DOHH2 (cell line): ENCODE data around the gene GART.

Experiments
- H3F3A ChIP-seq: fragments of 200-600 bp; sonication (generic), shearing (Covaris generic); 2 replicates; pipeline ENCODE4 v1.6.0; 2016; ENCODE audit warnings: antibody characterized with exemption, mild to moderate bottlenecking; ENCODE audit not compliant: control insufficient read depth, insufficient read depth
- H3K27ac ChIP-seq: fragments of 200-600 bp; sonication (generic); 2 replicates; pipeline ENCODE4 v1.5.1; 2014; ENCODE audit warnings: low read depth, mild to moderate bottlenecking, low read length, moderate library complexity
- H3K27me3 ChIP-seq: fragments of 200-600 bp; sonication (generic); 2 replicates; pipeline ENCODE4 v1.6.1; 2014; ENCODE audit warnings: mild to moderate bottlenecking, low read length, mixed read lengths; ENCODE audit not compliant: control insufficient read depth
- H3K36me3 ChIP-seq: fragments of 200-600 bp; sonication (generic); 2 replicates; pipeline ENCODE4 v1.6.1; 2014; ENCODE audit warnings: mild to moderate bottlenecking, low read length, moderate library complexity, mixed read lengths; ENCODE audit not compliant: control insufficient read depth
- H3K4me1 ChIP-seq: fragments of 200-600 bp; sonication (generic); 2 replicates; pipeline ENCODE4 v1.6.1; 2014; ENCODE audit warnings: mild to moderate bottlenecking, low read length, mixed read lengths; ENCODE audit not compliant: control insufficient read depth
- H3K4me2 ChIP-seq: fragments of 200-600 bp; sonication (generic); 2 replicates; pipeline ENCODE4 v1.6.0; 2014; ENCODE audit warnings: mild to moderate bottlenecking, low read length, moderate library complexity
- H3K4me3 ChIP-seq: fragments of 200-600 bp; sonication (generic); 2 replicates; pipeline ENCODE4 v1.5.1; 2014; ENCODE audit warnings: mild to moderate bottlenecking, low read length, mixed read lengths
- H3K79me2 ChIP-seq: fragments of 200-600 bp; sonication (generic); 2 replicates; pipeline ENCODE4 v1.6.1; 2014; ENCODE audit warnings: mild to moderate bottlenecking, low read length, mixed read lengths; ENCODE audit not compliant: control insufficient read depth
- H3K9me2 ChIP-seq: fragments of 200-600 bp; sonication (generic); replicated peaks from 2 replicates; pipeline ENCODE4 v1.6.1; 2014; ENCODE audit warnings: mild to moderate bottlenecking, low read length, mixed read lengths; ENCODE audit not compliant: control insufficient read depth
- H3K9me3 ChIP-seq: fragments of 200-600 bp; sonication (generic); 2 replicates; pipeline ENCODE4 v1.6.1; 2014; ENCODE audit warnings: antibody characterized with exemption, low read length, mixed read lengths; ENCODE audit not compliant: control insufficient read depth, insufficient read depth
- H4K20me1 ChIP-seq: fragments of 200-600 bp; sonication (generic); 2 replicates; pipeline ENCODE4 v1.6.0; 2014; ENCODE audit warnings: low read depth, mild to moderate bottlenecking, antibody characterized with exemption, low read length, moderate library complexity; ENCODE audit not compliant: control insufficient read depth, insufficient read depth
- EZH2phosphoT487 ChIP-seq: fragments of 200-600 bp; sonication (generic); IDR thresholded peaks from 2 replicates; pipeline ENCODE4 v1.6.1; 2017; ENCODE audit warnings: borderline replicate concordance, mild to moderate bottlenecking, antibody characterized with exemption, low read length, moderate library complexity, mixed read lengths
- TF ChIP-seq, protein P1 (sequence below): fragments of 200-600 bp; sonication (generic); IDR thresholded peaks from one replicate; pipeline ENCODE4 v1.5.1; 2014; ENCODE audit warnings: antibody characterized with exemption, mild to moderate bottlenecking, low read depth, low read length; ENCODE audit not compliant: poor library complexity, severe bottlenecking

The GART gene

GRCh38 chr21:33531007-33531406 is 10.9 kb downstream of the GART start:
- no peaks in the 10 kb centered on the region for H3K9me2 ChIP-seq
- H3K27ac ChIP-seq, result no peak overlapping the region
- no peaks in the 10 kb centered on the region for H4K20me1 ChIP-seq
- H3K4me2 ChIP-seq, result no peak overlapping the region
- no peak for TF ChIP-seq EZH2phosphoT487
- TF ChIP-seq, protein P1, sequence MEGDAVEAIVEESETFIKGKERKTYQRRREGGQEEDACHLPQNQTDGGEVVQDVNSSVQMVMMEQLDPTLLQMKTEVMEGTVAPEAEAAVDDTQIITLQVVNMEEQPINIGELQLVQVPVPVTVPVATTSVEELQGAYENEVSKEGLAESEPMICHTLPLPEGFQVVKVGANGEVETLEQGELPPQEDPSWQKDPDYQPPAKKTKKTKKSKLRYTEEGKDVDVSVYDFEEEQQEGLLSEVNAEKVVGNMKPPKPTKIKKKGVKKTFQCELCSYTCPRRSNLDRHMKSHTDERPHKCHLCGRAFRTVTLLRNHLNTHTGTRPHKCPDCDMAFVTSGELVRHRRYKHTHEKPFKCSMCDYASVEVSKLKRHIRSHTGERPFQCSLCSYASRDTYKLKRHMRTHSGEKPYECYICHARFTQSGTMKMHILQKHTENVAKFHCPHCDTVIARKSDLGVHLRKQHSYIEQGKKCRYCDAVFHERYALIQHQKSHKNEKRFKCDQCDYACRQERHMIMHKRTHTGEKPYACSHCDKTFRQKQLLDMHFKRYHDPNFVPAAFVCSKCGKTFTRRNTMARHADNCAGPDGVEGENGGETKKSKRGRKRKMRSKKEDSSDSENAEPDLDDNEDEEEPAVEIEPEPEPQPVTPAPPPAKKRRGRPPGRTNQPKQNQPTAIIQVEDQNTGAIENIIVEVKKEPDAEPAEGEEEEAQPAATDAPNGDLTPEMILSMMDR, result no peak
- peaks cover 4% of the 10 kb centered on the region for H3K4me1 ChIP-seq
- H3K79me2 ChIP-seq, result peaks cover 4% of the 10 kb centered on the region
- H3K9me3 ChIP-seq, result no peaks in the 10 kb centered on the region
- H3F3A ChIP-seq, result peaks cover 11% of the 10 kb centered on the region
- no peak overlapping the region for H3K4me3 ChIP-seq
- no peaks in the 10 kb centered on the region for H3K27me3 ChIP-seq
- peaks cover 97% of the 10 kb centered on the region for H3K36me3 ChIP-seq

GRCh38 chr21:33522953-33523349 is 19.0 kb downstream of the GART start:
- peaks cover 9% of the 10 kb centered on the region for H3K4me1 ChIP-seq
- H3F3A ChIP-seq, result peaks cover 10% of the 10 kb centered on the region
- no peaks in the 10 kb centered on the region for H3K27me3 ChIP-seq
- TF ChIP-seq, protein P1, result no peak
- no peak for TF ChIP-seq EZH2phosphoT487
- no peaks in the 10 kb centered on the region for H3K9me2 ChIP-seq
- peaks cover 74% of the 10 kb centered on the region for H3K36me3 ChIP-seq
- no peaks in the 10 kb centered on the region for H3K9me3 ChIP-seq
- no peak overlapping the region for H3K4me2 ChIP-seq
- no peaks in the 10 kb centered on the region for H3K79me2 ChIP-seq
- H3K4me3 ChIP-seq, result no peak overlapping the region
- no peaks in the 10 kb centered on the region for H4K20me1 ChIP-seq
- H3K27ac ChIP-seq, result no peak overlapping the region

DNA sequence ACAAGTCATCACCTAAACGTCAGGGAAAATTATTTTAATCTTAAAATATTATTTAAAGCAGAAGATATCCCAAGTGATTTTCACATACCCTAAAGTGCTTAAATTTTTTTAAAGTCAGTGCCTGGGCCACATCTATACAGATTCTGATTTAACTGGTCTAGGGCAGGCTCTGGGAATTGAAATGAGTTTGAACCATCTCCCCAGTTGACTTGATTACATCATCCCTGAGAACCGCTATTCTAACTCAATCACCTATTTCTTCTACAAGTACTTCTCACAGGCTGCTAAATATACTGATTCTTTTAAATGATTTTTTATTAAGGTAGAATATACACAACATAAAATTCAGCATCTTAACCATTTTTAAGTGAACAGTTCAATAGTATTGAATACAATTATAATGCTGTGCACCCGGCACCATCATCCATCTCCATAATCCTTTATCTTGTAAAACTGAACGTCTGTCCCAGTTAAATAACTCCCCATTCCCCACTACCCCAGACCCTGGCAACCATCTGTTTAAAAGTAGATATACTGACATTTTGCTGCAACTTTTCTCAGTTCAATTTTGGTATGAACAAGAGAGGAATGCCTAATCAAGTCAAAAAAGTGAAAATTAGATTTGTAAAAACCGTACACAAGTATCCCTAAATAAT is 19.5 kb downstream of the GART start:
- no peaks in the 10 kb centered on the region for H3K9me3 ChIP-seq
- H3K36me3 ChIP-seq, result peaks cover 74% of the 10 kb centered on the region
- H3K4me1 ChIP-seq, result peaks cover 9% of the 10 kb centered on the region
- H3K4me3 ChIP-seq, result no peak overlapping the region
- H3K79me2 ChIP-seq, result no peaks in the 10 kb centered on the region
- no peak overlapping the region for H3K27ac ChIP-seq
- TF ChIP-seq, protein P1, result no peak
- TF ChIP-seq EZH2phosphoT487, result no peak
- no peaks in the 10 kb centered on the region for H3K9me2 ChIP-seq
- no peak overlapping the region for H3K4me2 ChIP-seq
- H3F3A ChIP-seq, result peaks cover 10% of the 10 kb centered on the region
- H4K20me1 ChIP-seq, result no peaks in the 10 kb centered on the region
- no peaks in the 10 kb centered on the region for H3K27me3 ChIP-seq
